ENCODE results near the gene OVOL3. TPM values are rescaled to one million over a fixed set of nuclear protein-coding genes. Genes with fewer than 3 reads are reported as not detected.

Gene OVOL3
- polyA plus RNA-seq, 3 donors: not detected

- no peak for DNase-seq (ENCODE audit: extremely low read depth in 1 of 11, low read depth in 9 of 11, low spot score in 4 of 11)
These were observed 17.3 kb upstream of the OVOL3 start for GRCh38 chr19:36093687-36094086.

DNA sequence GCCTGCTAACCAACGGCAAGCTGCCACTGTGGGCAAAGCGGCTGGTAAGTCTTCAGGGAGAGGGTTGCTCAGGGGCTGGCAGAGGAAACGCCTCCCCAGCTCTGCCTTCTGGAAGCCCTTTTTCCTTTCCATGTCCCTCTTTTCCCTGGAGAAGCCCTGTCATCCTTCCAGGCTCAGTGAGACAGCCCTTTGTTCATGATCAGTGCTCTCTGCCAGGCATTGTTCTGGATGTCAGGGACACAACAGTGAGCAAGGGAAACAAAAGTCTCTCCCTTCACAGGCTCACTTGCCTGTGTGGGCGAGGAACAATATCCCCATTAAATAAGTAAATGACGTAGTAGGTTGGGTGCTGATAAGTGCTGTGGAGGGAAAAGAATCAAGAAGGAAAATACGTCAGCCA lies 13.9 kb upstream of the OVOL3 start:
- no peak for DNase-seq (ENCODE audit: extremely low read depth in 1 of 11, low read depth in 9 of 11, low spot score in 4 of 11)

GRCh38 chr19:36099166-36099785 lies 11.7 kb upstream of the OVOL3 start:
- DNase-seq (ENCODE audit: extremely low read depth in 1 of 11, low read depth in 9 of 11, low spot score in 4 of 11): no peak

- no peak for DNase-seq (ENCODE audit: extremely low read depth in 1 of 11, low read depth in 9 of 11, low spot score in 4 of 11)
These were observed 10.5 kb upstream of the OVOL3 start for GRCh38 chr19:36100476-36100875.

DNA sequence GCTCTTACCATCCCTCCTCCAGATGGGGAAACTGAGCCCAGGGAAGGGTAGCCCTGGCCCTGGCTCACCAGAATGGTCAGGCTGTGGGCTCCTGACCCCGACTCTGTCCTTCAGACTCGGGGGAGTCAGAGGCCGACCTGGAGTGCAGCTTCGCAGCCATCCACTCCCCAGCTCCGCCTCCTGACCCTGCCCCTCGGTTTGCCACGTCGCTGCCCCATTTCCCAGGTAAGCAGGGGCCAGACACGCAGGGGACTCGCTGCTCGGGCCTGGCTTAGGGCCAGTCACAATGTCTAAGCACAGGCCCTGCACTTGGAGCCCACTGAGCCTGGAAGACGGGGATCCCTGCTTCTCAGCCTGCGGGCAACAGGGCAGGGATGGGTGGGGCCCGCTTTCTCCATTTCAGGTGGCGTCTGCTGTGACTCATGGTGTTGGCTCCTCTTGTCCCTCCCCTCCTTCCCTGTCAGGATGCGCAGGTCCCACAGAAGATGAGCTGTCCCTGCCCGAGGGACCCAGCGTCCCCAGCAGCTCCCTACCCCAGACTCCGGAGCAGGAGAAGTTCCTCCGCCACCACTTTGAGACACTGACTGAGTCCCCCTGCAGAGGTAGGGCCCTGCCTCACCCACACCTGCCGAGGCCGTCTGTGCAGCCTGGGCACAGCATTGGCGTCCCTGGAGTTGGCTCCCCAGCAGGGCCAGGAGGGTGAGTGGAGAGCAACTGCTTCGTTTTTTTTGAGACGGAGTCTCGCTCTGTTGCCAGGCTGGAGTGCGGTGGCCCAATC lies 9.2 kb upstream of the OVOL3 start:
- DNase-seq (ENCODE audit: extremely low read depth in 1 of 11, low read depth in 9 of 11, low spot score in 4 of 11): no peak

DNA sequence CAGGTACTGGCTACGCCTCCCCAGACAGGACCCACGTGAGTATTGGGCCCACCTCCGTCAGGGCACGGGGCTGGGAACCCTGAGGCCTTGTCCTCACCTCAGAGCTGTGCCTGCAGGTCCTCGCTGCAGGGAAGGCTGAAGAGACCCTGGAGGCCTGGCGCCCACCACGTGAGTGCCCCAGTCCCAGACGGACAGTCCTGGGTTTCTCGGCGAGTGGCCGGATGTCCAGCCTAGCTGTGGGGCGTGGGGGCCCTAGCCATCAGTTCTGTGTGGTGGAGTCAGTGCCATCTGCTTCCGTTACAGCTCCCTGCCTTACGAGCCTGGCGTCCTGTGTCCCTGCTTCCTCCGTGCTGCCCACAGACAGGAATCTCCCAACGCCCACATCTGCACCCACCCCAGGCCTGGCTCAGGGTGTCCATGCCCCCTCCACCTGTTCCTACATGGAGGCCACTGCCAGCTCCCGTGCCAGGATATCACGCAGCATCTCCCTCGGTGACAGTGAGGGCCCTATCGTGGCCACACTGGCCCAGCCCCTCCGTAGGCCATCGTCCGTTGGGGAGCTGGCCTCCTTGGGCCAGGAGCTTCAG lies 7.8 kb upstream of the OVOL3 start:
- DNase-seq (ENCODE audit: extremely low read depth in 1 of 11, low read depth in 9 of 11, low spot score in 4 of 11): no peak

DNA sequence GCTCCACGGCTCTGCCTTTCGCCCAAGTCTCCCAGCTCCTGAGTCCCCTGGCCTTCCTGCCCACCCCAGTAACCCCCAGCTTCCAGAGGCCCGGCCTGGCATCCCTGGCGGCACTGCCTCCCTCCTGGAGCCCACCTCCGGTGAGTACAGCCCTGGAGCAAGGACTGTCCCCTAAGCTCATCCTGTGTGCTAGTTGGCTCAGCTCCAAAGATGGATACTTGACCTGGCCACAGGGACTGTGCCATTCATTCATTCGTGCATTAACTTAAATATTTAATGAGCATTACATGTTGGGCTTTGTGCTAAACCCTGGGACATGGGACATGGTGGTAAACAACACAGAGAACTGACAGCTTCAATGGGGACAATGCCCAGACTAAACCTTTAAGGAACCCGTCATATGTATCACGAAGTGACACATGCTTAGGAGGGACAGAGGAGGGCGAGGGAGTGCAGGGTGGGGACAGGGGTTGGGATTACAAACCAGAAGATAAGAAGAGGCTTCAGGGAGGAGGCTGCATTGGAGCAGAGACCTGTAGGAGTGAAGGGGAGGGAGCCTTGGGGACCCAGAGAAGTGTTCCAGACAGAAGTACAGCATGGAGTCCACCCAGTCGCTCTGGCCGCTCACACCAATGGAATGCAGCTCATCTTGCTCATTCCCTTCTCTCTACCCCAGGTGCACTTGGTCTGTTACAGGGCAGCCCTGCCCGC lies 6.9 kb upstream of the OVOL3 start:
- DNase-seq (ENCODE audit: extremely low read depth in 1 of 11, low read depth in 9 of 11, low spot score in 4 of 11): no peak

- no peak for DNase-seq (ENCODE audit: extremely low read depth in 1 of 11, low read depth in 9 of 11, low spot score in 4 of 11)
These were observed 4.5 kb upstream of the OVOL3 start for GRCh38 chr19:36106441-36106840.

- no peak for DNase-seq (ENCODE audit: extremely low read depth in 1 of 11, low read depth in 9 of 11, low spot score in 4 of 11)
These were observed 4.0 kb upstream of the OVOL3 start for GRCh38 chr19:36106991-36107390.

DNA sequence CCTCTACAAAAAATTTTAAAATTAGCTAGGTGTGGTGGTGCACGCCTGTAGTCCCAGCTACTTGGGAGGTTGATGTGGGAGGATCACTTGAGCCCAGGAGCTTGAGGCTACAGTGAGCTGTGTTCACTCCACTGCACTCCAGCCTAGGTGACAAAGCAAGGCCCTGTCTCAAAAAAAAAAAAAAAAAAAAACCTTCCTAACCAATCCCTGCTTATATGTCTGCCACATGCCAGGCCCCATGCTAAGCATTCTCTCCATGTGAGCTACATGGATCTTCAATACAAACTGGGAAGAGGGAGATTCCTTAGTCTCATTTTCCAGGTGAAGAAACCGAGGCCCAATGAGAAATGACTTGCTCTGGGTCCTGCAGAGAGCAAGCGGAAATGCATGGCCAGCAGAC lies 2.3 kb upstream of the OVOL3 start:
- no peak for DNase-seq (ENCODE audit: extremely low read depth in 1 of 11, low read depth in 9 of 11, low spot score in 4 of 11)

GRCh38 chr19:36111200-36111539 lies 227 bp downstream of the OVOL3 start:
- DNase-seq (ENCODE audit: extremely low read depth in 1 of 11, low read depth in 9 of 11, low spot score in 4 of 11): no peak

GRCh38 chr19:36112678-36113077 lies 1.7 kb downstream of the OVOL3 start:
- no peak for DNase-seq (ENCODE audit: extremely low read depth in 1 of 11, low read depth in 9 of 11, low spot score in 4 of 11)

DNA sequence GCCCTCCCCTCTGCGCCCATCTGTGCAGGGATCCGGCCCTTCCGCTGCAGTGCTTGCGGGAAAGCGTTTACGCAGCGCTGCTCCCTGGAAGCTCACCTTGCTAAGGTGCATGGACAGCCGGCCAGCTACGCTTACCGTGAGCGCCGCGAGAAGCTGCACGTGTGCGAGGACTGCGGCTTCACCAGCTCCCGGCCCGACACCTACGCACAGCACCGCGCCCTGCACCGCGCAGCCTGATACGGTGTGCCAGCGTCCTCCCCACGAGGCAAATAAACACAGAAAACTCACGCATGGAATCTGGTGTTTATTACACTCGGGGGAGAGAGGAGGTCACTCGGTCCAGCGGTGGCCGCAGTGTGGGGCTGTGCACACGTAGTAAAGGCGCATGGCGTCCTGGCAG lies 2.5 kb downstream of the OVOL3 start:
- DNase-seq (ENCODE audit: extremely low read depth in 1 of 11, low read depth in 9 of 11, low spot score in 4 of 11): no peak

GRCh38 chr19:36113894-36114720 lies 3.2 kb downstream of the OVOL3 start:
- DNase-seq (ENCODE audit: extremely low read depth in 1 of 11, low read depth in 9 of 11, low spot score in 4 of 11): peak in 1 of 11 donors; percentile 17

DNA sequence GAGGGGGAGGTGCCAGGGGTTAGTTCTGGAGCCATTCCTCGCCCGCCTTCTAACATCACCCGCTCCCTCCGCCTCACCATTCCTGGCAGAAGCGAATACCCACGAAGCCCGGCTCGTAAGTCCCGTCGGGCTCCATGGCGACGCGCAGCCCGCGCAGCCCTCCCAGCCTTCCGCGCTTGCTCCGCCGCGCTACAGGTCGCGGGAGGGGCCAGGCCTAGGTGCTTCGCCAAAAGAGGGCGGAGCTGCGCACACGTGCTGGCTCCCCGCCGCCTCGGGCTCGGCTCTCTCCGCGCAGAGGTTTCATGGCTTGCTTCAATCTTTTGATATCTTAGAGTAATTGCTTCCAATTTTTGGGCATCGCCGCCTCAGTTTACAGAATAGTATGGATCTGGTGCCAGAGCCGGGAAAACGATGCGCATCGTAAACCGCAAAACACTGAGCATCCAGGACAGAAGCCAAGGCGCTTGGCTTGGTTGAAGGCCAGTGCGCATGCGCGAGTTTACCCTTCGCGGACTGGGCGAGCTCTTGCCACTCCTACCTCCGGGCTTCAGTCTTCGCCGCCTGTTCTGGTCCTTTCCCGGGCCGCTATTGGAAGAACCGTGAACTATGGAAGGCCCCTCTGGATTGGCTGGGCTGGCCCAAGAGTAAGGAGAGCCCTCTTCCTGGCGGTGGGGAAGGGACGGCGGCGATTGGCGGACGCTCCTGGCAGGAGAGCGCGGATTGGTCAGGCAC lies 3.9 kb downstream of the OVOL3 start, which contains the start of gene POLR2I:
Gene POLR2I, minus strand, starts transcription at position 155 of the 732 bp plus-strand sequence. Its CDS starts 19 bp downstream, at position 136.
- peak; percentile 98 to 100 (median 99) for DNase-seq (ENCODE audit: extremely low read depth in 1 of 11, low read depth in 9 of 11, low spot score in 4 of 11)

- DNase-seq (ENCODE audit: extremely low read depth in 1 of 11, low read depth in 9 of 11, low spot score in 4 of 11): no peak
These were observed 4.8 kb downstream of the OVOL3 start, which contains the start of gene TBCB for GRCh38 chr19:36115453-36116343. Gene TBCB, plus strand, starts transcription at chr19:36115468. Its CDS starts 93 bp downstream, at chr19:36115561.

DNA sequence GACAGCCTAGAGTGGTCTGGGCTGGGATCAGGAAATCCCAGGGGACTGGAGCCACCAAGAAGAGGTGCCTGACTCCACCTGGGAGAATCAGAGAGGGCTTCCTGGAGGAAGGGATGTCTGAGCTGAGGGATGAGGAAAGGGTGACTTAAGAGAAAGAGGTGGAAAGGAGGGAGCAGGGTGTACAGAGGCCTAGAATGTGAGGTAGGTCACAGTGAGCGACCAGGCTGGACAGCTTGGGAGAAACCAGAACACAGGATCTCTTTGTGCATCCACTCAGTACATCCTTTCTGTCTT lies 5.3 kb downstream of the OVOL3 start:
- DNase-seq (ENCODE audit: extremely low read depth in 1 of 11, low read depth in 9 of 11, low spot score in 4 of 11): no peak
